PC-9 (cell line): ENCODE results near the gene ARMH1.

Experiments used
- CTCF ChIP-seq: fragments of 200-600 bp; sonication (generic); conservative IDR thresholded peaks from 2 replicates; pipeline ENCODE4 v1.6.1; 2017; ENCODE audit warnings: mixed run types, antibody characterized with exemption, mild to moderate bottlenecking, moderate library complexity
- EZH2 ChIP-seq: fragments of 200-600 bp; sonication (generic); IDR thresholded peaks from 2 replicates; pipeline ENCODE4 v1.8.0; 2017; ENCODE audit warnings: antibody characterized with exemption, low read depth

GRCh38 chr1:44696789-44697345 is 22.4 kb downstream of the ARMH1 start:
- TF ChIP-seq CTCF (no peak), EZH2 (no peak)
